Right atrium auricular region (tissue), 2 donors: ENCODE data around the gene NELL1. TPM values are rescaled to one million over a fixed set of nuclear protein-coding genes. Genes with fewer than 3 reads are reported as not detected.

Experiments
- DNase-seq: peaks from one replicate; pipeline ENCODE4 v3.0.0-alpha.2; 2019; ENCODE audit warnings: low spot score
- H3K27ac ChIP-seq, 2 donors: fragments of 200-600 bp; sonication (generic); 1 replicate in 1 of 2; 2 replicates in 1 of 2; pipeline ENCODE4 v1.5.1; 2016 to 2019
- H3K27me3 ChIP-seq, 2 donors: fragments of 200-600 bp; sonication (generic); one replicate each; pipeline versions ENCODE4 v1.5.1 to v1.6.0; 2017 to 2019
- H3K36me3 ChIP-seq: fragments of 200-600 bp; sonication (generic); one replicate; pipeline ENCODE4 v1.5.1; 2016
- H3K4me1 ChIP-seq, 2 donors: fragments of 200-600 bp; sonication (generic); one replicate each; pipeline versions ENCODE4 v1.5.1 to v1.6.0; 2017 to 2019
- H3K4me3 ChIP-seq, 2 donors: fragments of 200-600 bp; sonication (generic); 1 replicate in 1 of 2; 2 replicates in 1 of 2; pipeline ENCODE4 v1.5.1; 2017 to 2019; ENCODE audit warnings: mild to moderate bottlenecking in 1 of 2, moderate library complexity in 1 of 2
- H3K9me3 ChIP-seq, 2 donors: fragments of 200-600 bp; sonication (generic); one replicate each; pipeline ENCODE4 v1.5.1; 2019
- total RNA-seq, 2 donors: library from RNA; depleted of rRNA; stranded (reverse); fragments of >200 nt; gene quantifications; one replicate each; pipeline ENCODE4 v1.1.0, GENCODE V29; 2016
- TF ChIP-seq, protein P1 (sequence below), 2 donors: fragments of 200-600 bp; sonication (generic); IDR thresholded peaks; one replicate each; pipeline ENCODE4 v1.5.1; 2019; ENCODE audit warnings: antibody characterized with exemption in 2 of 2

The NELL1 gene
- total RNA-seq, 2 donors from 2014 or later: not detected

DNA sequence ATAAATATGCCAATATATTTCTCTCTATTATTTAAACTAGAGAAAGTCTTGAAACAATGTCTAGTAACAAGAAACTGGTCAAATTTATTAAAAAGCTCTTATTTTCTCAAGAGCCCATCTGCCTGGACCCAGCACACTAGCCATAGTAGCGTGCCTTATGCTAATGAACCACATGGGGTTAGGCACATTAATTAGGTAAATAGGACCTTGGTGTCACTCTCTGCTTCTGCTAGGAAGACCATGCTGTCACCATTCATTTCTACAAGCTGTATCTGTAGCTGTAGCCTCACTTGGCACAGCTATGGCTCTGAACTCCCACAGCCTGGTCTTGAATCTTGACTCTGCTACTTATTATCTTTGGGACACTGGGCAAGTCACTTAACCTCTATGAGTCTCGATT is 390.5 kb downstream of the NELL1 start:
- no peak overlapping the region for H3K4me3 ChIP-seq
- H3K36me3 ChIP-seq: no peaks in the 10 kb centered on the region
- no peaks in the 10 kb centered on the region for H3K27me3 ChIP-seq
- H3K9me3 ChIP-seq: peaks cover 0 to 5% of the 10 kb centered on the region in 2 donors
- H3K27ac ChIP-seq: no peak overlapping the region
- H3K4me1 ChIP-seq: no peaks in the 10 kb centered on the region
- TF ChIP-seq, protein P1, sequence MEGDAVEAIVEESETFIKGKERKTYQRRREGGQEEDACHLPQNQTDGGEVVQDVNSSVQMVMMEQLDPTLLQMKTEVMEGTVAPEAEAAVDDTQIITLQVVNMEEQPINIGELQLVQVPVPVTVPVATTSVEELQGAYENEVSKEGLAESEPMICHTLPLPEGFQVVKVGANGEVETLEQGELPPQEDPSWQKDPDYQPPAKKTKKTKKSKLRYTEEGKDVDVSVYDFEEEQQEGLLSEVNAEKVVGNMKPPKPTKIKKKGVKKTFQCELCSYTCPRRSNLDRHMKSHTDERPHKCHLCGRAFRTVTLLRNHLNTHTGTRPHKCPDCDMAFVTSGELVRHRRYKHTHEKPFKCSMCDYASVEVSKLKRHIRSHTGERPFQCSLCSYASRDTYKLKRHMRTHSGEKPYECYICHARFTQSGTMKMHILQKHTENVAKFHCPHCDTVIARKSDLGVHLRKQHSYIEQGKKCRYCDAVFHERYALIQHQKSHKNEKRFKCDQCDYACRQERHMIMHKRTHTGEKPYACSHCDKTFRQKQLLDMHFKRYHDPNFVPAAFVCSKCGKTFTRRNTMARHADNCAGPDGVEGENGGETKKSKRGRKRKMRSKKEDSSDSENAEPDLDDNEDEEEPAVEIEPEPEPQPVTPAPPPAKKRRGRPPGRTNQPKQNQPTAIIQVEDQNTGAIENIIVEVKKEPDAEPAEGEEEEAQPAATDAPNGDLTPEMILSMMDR (IDR thresholded peaks at IDR 0.05): no peak
- DNase-seq: no peak

DNA sequence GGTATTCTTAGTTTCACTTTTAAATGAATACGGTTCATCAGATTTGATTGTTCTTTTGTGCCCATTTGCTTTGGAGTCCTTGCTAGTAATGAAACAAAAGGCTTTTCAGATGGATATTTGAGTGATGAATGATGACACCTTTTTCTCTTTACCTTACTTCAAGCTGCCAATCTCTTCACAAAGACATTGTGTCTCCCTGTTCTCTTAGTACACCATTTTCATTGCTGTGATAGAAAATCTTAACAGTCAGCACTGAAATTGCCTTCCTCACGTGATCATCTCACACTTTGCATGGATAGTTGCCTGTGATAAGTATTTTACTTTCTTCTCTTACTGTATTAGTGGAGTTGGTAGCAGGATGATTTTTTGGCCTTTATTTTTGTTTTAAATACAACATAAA is 396.6 kb downstream of the NELL1 start:
- no peak overlapping the region for H3K4me3 ChIP-seq
- no peaks in the 10 kb centered on the region for H3K4me1 ChIP-seq
- TF ChIP-seq, protein P1 (IDR thresholded peaks at IDR 0.05): no peak
- H3K27ac ChIP-seq: no peak overlapping the region
- no peaks in the 10 kb centered on the region for H3K36me3 ChIP-seq
- DNase-seq: no peak
- H3K9me3 ChIP-seq: peaks cover 0 to 5% of the 10 kb centered on the region in 2 donors
- H3K27me3 ChIP-seq: no peaks in the 10 kb centered on the region

DNA sequence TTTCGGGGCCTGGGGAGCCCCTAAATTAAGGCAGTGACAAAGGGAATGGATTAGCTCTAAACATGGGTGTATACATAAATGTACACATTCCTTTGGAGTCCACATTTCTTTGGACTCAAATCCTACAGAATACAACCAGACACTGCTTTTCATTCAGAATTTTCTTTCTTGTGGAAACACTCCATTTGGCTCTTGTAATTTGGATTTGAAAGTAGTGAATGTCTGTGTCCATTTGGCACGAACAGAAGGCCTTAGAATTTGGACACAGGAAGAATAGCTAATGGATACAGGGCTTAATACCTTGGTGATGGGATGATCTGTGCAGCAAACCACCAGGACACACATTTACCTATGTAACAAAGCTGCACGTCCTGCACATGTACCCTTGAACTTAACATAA is 399.5 kb downstream of the NELL1 start:
- no peaks in the 10 kb centered on the region for H3K27me3 ChIP-seq
- DNase-seq: no peak
- H3K9me3 ChIP-seq: no peaks in the 10 kb centered on the region
- H3K4me3 ChIP-seq: no peak overlapping the region
- TF ChIP-seq, protein P1 (IDR thresholded peaks at IDR 0.05): no peak
- no peaks in the 10 kb centered on the region for H3K36me3 ChIP-seq
- no peaks in the 10 kb centered on the region for H3K4me1 ChIP-seq
- H3K27ac ChIP-seq: no peak overlapping the region

DNA sequence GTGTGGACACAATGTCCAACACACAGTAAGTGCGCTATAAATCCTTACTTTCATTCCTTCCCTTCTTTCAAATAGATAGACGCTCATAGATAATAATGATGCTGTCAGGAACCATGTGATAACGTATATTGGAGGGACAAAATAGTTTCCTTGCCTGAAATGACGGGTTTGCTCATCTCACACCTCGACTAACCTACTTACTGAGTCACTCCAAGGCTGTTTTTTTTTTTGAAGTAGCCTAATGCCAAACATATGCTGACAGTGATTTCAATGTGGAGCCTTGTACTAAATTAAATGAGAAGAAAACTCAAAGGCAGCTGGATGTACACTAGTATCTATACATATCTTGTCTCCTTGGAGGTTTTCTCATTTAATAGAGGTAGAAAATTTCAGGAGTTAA is 400.5 kb downstream of the NELL1 start:
- Histone ChIP-seq H3K36me3 (no peaks in the 10 kb centered on the region), H3K4me1 (no peaks in the 10 kb centered on the region), H3K4me3 (no peak overlapping the region), H3K9me3 (no peaks in the 10 kb centered on the region), H3K27ac (no peak overlapping the region), H3K27me3 (no peaks in the 10 kb centered on the region)
- no peak for DNase-seq
- TF ChIP-seq, protein P1 (IDR thresholded peaks at IDR 0.05): no peak

DNA sequence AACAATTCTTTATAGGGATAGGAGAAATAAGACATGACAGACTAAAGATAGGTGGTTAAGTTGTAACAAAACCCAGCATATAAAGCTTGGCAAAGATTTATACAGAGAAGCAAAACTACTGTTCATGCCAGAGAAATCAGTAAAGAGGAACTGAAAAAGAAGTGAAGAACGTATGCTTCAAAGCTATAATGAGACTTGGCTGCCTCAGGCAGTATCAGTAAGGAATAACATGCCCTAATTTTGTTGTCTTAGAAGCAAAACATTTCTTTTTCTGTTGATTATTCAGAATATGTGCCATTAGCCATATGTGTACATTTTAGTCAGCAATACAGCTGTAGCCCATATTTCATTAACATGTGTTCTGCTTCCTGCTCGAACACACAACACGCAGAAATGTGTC is 403.2 kb downstream of the NELL1 start:
- H3K36me3 ChIP-seq: no peaks in the 10 kb centered on the region
- DNase-seq: no peak
- no peaks in the 10 kb centered on the region for H3K27me3 ChIP-seq
- no peaks in the 10 kb centered on the region for H3K4me1 ChIP-seq
- H3K4me3 ChIP-seq: no peak overlapping the region
- H3K9me3 ChIP-seq: no peaks in the 10 kb centered on the region
- TF ChIP-seq, protein P1 (IDR thresholded peaks at IDR 0.05): no peak
- no peak overlapping the region for H3K27ac ChIP-seq

- TF ChIP-seq, protein P1 (IDR thresholded peaks at IDR 0.05): no peak
- DNase-seq: no peak
- H3K36me3 ChIP-seq: no peaks in the 10 kb centered on the region
- no peak overlapping the region for H3K27ac ChIP-seq
- H3K4me1 ChIP-seq: no peaks in the 10 kb centered on the region
- no peaks in the 10 kb centered on the region for H3K9me3 ChIP-seq
- no peak overlapping the region for H3K4me3 ChIP-seq
- H3K27me3 ChIP-seq: no peaks in the 10 kb centered on the region
Measured at GRCh38 chr11:21082853-21083252, 413.5 kb downstream of the NELL1 start.
